CD4-positive, alpha-beta T cell treated with Interleukin-17A for 4 hours (primary cell): ENCODE results near the gene STAT4.
A peak's percentile ranks its signal among the peaks of the same experiment; 100 is the strongest.

Source experiments
- DNase-seq: peaks from one replicate; pipeline ENCODE4 v3.0.0-alpha.2; 2020; ENCODE audit warnings: mixed read lengths

The STAT4 gene

GRCh38 chr2:190988910-190989309, 161.9 kb downstream of the STAT4 start:
- no peak for DNase-seq

- DNase-seq = no peak
Measured at GRCh38 chr2:190987938-190988337, 162.9 kb downstream of the STAT4 start.

GRCh38 chr2:190987116-190987515, 163.7 kb downstream of the STAT4 start:
- DNase-seq = no peak

GRCh38 chr2:190986221-190986953, 164.4 kb downstream of the STAT4 start:
- DNase-seq = peak; percentile 22

- no peak for DNase-seq
Measured at GRCh38 chr2:190984595-190984994, 166.2 kb downstream of the STAT4 start.

GRCh38 chr2:190982262-190983034, 168.3 kb downstream of the STAT4 start:
- no peak for DNase-seq

GRCh38 chr2:190981733-190982132, 169.1 kb downstream of the STAT4 start:
- DNase-seq = no peak

GRCh38 chr2:190981333-190981732, 169.5 kb downstream of the STAT4 start:
- DNase-seq = no peak

- no peak for DNase-seq
Measured at GRCh38 chr2:190980630-190981209, 170.1 kb downstream of the STAT4 start.

- no peak for DNase-seq
Measured at GRCh38 chr2:190979906-190980629, 170.7 kb downstream of the STAT4 start.
